Smooth muscle cell (in vitro differentiated cells): Measurements from ENCODE around the gene LCOR. TPM values are rescaled to one million over a fixed set of nuclear protein-coding genes. Genes with fewer than 3 reads are reported as not detected.

Experiments
- DNase-seq: peaks from one replicate; lab custom pipeline; 2025; ENCODE audit not compliant: unreplicated experiment; lab: John Stamatoyannopoulos, UW
- H2AFZ ChIP-seq: fragments of 200-600 bp; sonication (generic); 2 replicates; pipeline ENCODE4 v1.6.0; 2016; ENCODE audit warnings: antibody characterized with exemption, low read depth, mild to moderate bottlenecking
- H3F3A ChIP-seq: fragments of 200-600 bp; sonication (generic); 2 replicates; pipeline ENCODE4 v1.6.0; 2017; ENCODE audit warnings: antibody characterized with exemption, low read depth
- H3K27ac ChIP-seq: fragments of 200-600 bp; sonication (generic); 2 replicates; pipeline ENCODE4 v1.5.1; 2016; ENCODE audit warnings: low read depth, mild to moderate bottlenecking
- H3K27me3 ChIP-seq: fragments of 200-600 bp; sonication (generic); 2 replicates; pipeline ENCODE4 v1.6.1; 2016; ENCODE audit warnings: low read depth, mild to moderate bottlenecking
- H3K36me3 ChIP-seq: fragments of 200-600 bp; sonication (generic); 2 replicates; pipeline ENCODE4 v1.5.1; 2016; ENCODE audit warnings: low read depth
- H3K4me1 ChIP-seq: fragments of 200-600 bp; sonication (generic); 2 replicates; pipeline ENCODE4 v1.5.1; 2016; ENCODE audit warnings: low read depth
- H3K4me2 ChIP-seq: fragments of 200-600 bp; sonication (generic); 2 replicates; pipeline ENCODE4 v1.6.0; 2016; ENCODE audit warnings: mild to moderate bottlenecking
- H3K4me3 ChIP-seq: fragments of 200-600 bp; sonication (generic); 2 replicates; pipeline ENCODE4 v1.5.1; 2016; ENCODE audit warnings: mild to moderate bottlenecking
- H3K79me2 ChIP-seq: fragments of 200-600 bp; sonication (generic); 2 replicates; pipeline ENCODE4 v1.6.0; 2016; ENCODE audit warnings: low read depth, mild to moderate bottlenecking
- H3K9ac ChIP-seq: fragments of 200-600 bp; sonication (generic); 2 replicates; pipeline ENCODE4 v1.6.0; 2016; ENCODE audit warnings: low read depth
- H3K9me3 ChIP-seq: fragments of 200-600 bp; sonication (generic); replicated peaks from 2 replicates; pipeline ENCODE4 v1.5.1; 2016; ENCODE audit warnings: low read depth
- H4K20me1 ChIP-seq: fragments of 200-600 bp; sonication (generic); 2 replicates; pipeline ENCODE4 v1.6.0; 2016; ENCODE audit warnings: low read depth
- CTCF ChIP-seq: fragments of 200-600 bp; sonication (generic); IDR thresholded peaks from 2 replicates; pipeline ENCODE4 v1.5.1; 2017; ENCODE audit warnings: borderline replicate concordance, mild to moderate bottlenecking, antibody characterized with exemption; ENCODE audit not compliant: insufficient read depth, poor library complexity, severe bottlenecking
- WGBS: methylation state at CpG from one replicate; pipeline ENCODE4 v1.1.7; 2016; ENCODE audit warnings: low lambda C conversion rate; 5-methylcytosine and 5-hydroxymethylcytosine counted together
- polyA plus RNA-seq: library from polyadenylated mRNA; unstranded; fragments of >200 nt; fragmentation: Nextera tagmentation; extraction: Ambion mirVana; gene quantifications from 2 replicates; pipeline ENCODE4 v1.2.1, GENCODE V29; 2016
- total RNA-seq: library from RNA; depleted of rRNA; stranded (reverse); fragments of >200 nt; gene quantifications from 2 replicates; pipeline ENCODE4 v1.2.3, GENCODE V29; 2014

Gene LCOR
- total and polyA plus RNA-seq, 2 experiments from 2014 or later: 10.6 to 27.8 TPM

- Histone ChIP-seq H2AFZ (no peak overlapping the region), H3K27ac (no peak overlapping the region), H3K4me2 (no peak overlapping the region), H4K20me1 (no peaks in the 10 kb centered on the region), H3K4me1 (no peaks in the 10 kb centered on the region), H3K9me3 (no peaks in the 10 kb centered on the region), H3K4me3 (no peak overlapping the region), H3K27me3 (no peaks in the 10 kb centered on the region), H3F3A (no peaks in the 10 kb centered on the region), H3K36me3 (no peaks in the 10 kb centered on the region), H3K9ac (no peak overlapping the region), H3K79me2 (no peaks in the 10 kb centered on the region)
- TF ChIP-seq CTCF: no peak
- no peak for DNase-seq
- WGBS: 89% methylated on average over 4 of the region's 4 CpGs
Observed at GRCh38 chr10:96999337-96999736, 167.2 kb downstream of the LCOR start.

GRCh38 chr10:96999987-97000386, 167.9 kb downstream of the LCOR start:
- no peaks in the 10 kb centered on the region for H3K36me3 ChIP-seq
- no peak for TF ChIP-seq CTCF
- H3K9ac ChIP-seq: no peak overlapping the region
- no peak for DNase-seq
- H3K27me3 ChIP-seq: no peaks in the 10 kb centered on the region
- no peaks in the 10 kb centered on the region for H3K79me2 ChIP-seq
- H3K4me3 ChIP-seq: no peak overlapping the region
- H3F3A ChIP-seq: no peaks in the 10 kb centered on the region
- no peak overlapping the region for H3K27ac ChIP-seq
- H3K9me3 ChIP-seq: no peaks in the 10 kb centered on the region
- WGBS: 90% methylated on average over 4 of the region's 4 CpGs
- no peaks in the 10 kb centered on the region for H4K20me1 ChIP-seq
- H3K4me1 ChIP-seq: no peaks in the 10 kb centered on the region
- no peak overlapping the region for H3K4me2 ChIP-seq
- no peak overlapping the region for H2AFZ ChIP-seq

GRCh38 chr10:97000487-97001182, 168.5 kb downstream of the LCOR start:
- no peak for TF ChIP-seq CTCF
- H3F3A ChIP-seq: no peaks in the 10 kb centered on the region
- no peaks in the 10 kb centered on the region for H3K79me2 ChIP-seq
- H3K27me3 ChIP-seq: no peaks in the 10 kb centered on the region
- no peak overlapping the region for H2AFZ ChIP-seq
- H3K4me2 ChIP-seq: no peak overlapping the region
- no peak for DNase-seq
- no peaks in the 10 kb centered on the region for H3K9me3 ChIP-seq
- no peaks in the 10 kb centered on the region for H3K4me1 ChIP-seq
- no peak overlapping the region for H3K9ac ChIP-seq
- no peaks in the 10 kb centered on the region for H4K20me1 ChIP-seq
- no peaks in the 10 kb centered on the region for H3K36me3 ChIP-seq
- H3K27ac ChIP-seq: no peak overlapping the region
- WGBS: 86% methylated on average over 25 of the region's 25 CpGs
- H3K4me3 ChIP-seq: no peak overlapping the region
